Colonic mucosa (tissue), 4 donors: ENCODE data around the gene OR5AU1. TPM values are rescaled to one million over a fixed set of nuclear protein-coding genes. Genes with fewer than 3 reads are reported as not detected.

Source experiments
- DNase-seq: peaks from one replicate; pipeline ENCODE4 v3.0.0-alpha.2; 2020
- H3K27ac ChIP-seq: fragments of 200-600 bp; one replicate; pipeline ENCODE4 v1.8.0; 2021
- H3K27me3 ChIP-seq: fragments of 200-600 bp; one replicate; pipeline ENCODE4 v1.8.0; 2021
- H3K36me3 ChIP-seq: fragments of 200-600 bp; one replicate; pipeline ENCODE4 v1.8.0; 2021
- H3K4me1 ChIP-seq: fragments of 200-600 bp; one replicate; pipeline ENCODE4 v1.8.0; 2021; ENCODE audit warnings: mild to moderate bottlenecking
- H3K4me3 ChIP-seq: fragments of 200-600 bp; one replicate; pipeline ENCODE4 v1.8.0; 2021
- H3K9ac ChIP-seq, 2 donors: one replicate each; pipeline ENCODE4 v1.7.0; 2013; ENCODE audit warnings: control low read depth in 2 of 2, low read depth in 2 of 2, low read length in 2 of 2
- H3K9me3 ChIP-seq: fragments of 200-600 bp; one replicate; pipeline ENCODE4 v1.8.0; 2021
- intact Hi-C: fragments of 100-400 bp; cut with DNase I; formaldehyde crosslinking; loops from one replicate; pipeline ENCODE4 v1.14.1; 2022
- total RNA-seq, 2 donors: library from RNA; stranded (reverse); fragmentation: NEBNext Ultra II Directional in 1 of 2; extraction: Animal tissue kit (Norgen Biotek cat#: 25700) in 1 of 2; gene quantifications; one replicate each; pipeline ENCODE4 v1.2.1, GENCODE V29; 2021
- TF ChIP-seq, protein P1 (sequence below): fragments of 200-600 bp; IDR thresholded peaks from one replicate; pipeline ENCODE4 v1.8.0; 2022; ENCODE audit warnings: antibody characterized with exemption, mild to moderate bottlenecking
- donor health status: healthy.
- donor health status: DM: no; HTN: no; CAD: no.
- donor health status: DM: no; HTN: no; CAD: no.

Gene OR5AU1
- total RNA-seq, 2 donors from 2014 or later: not detected

DNA sequence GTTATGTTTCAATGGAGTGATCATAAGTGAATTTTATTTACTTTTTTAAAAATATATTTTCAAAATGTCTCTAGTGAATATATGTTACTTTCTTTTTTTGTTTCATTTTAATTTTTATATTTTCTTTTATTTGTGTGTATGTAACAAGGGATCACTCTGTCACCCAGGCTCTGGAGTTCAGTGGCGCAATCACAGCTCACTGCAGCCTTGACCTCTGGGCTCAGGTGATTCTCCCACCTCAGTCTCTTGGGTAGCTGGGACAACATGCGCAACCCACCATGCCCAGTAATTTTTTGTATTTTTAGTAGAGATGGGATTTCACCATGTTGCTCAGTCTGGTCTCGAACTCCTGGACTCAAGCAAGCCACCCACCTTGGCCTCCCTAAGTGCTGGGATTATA is 36.9 kb downstream of the OR5AU1 start:
- Histone ChIP-seq H3K4me1 (no peaks in the 10 kb centered on the region), H3K27ac (no peak overlapping the region), H3K4me3 (no peak overlapping the region), H3K36me3 (no peaks in the 10 kb centered on the region), H3K9me3 (no peaks in the 10 kb centered on the region), H3K27me3 (no peaks in the 10 kb centered on the region), H3K9ac (no peak overlapping the region)
- no peak for DNase-seq
- intact Hi-C loops: no loop called here
- TF ChIP-seq, protein P1, sequence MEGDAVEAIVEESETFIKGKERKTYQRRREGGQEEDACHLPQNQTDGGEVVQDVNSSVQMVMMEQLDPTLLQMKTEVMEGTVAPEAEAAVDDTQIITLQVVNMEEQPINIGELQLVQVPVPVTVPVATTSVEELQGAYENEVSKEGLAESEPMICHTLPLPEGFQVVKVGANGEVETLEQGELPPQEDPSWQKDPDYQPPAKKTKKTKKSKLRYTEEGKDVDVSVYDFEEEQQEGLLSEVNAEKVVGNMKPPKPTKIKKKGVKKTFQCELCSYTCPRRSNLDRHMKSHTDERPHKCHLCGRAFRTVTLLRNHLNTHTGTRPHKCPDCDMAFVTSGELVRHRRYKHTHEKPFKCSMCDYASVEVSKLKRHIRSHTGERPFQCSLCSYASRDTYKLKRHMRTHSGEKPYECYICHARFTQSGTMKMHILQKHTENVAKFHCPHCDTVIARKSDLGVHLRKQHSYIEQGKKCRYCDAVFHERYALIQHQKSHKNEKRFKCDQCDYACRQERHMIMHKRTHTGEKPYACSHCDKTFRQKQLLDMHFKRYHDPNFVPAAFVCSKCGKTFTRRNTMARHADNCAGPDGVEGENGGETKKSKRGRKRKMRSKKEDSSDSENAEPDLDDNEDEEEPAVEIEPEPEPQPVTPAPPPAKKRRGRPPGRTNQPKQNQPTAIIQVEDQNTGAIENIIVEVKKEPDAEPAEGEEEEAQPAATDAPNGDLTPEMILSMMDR: no peak

- no peaks in the 10 kb centered on the region for H3K9me3 ChIP-seq
- H3K4me3 ChIP-seq: no peak overlapping the region
- TF ChIP-seq, protein P1: no peak
- intact Hi-C loops: no loop called here
- H3K4me1 ChIP-seq: no peaks in the 10 kb centered on the region
- H3K27me3 ChIP-seq: no peaks in the 10 kb centered on the region
- DNase-seq: no peak
- H3K27ac ChIP-seq: no peak overlapping the region
- no peaks in the 10 kb centered on the region for H3K36me3 ChIP-seq
- H3K9ac ChIP-seq: no peak overlapping the region
These were observed 42.5 kb downstream of the OR5AU1 start for GRCh38 chr14:21113369-21113768.

- Histone ChIP-seq H3K4me1 (peaks cover 2% of the 10 kb centered on the region), H3K9me3 (no peaks in the 10 kb centered on the region), H3K27me3 (no peaks in the 10 kb centered on the region), H3K4me3 (no peak overlapping the region), H3K27ac (no peak overlapping the region), H3K36me3 (no peaks in the 10 kb centered on the region), H3K9ac (no peak overlapping the region)
- no peak for DNase-seq
- intact Hi-C loops: no loop called here
- TF ChIP-seq, protein P1: no peak
These were observed 43.6 kb downstream of the OR5AU1 start for GRCh38 chr14:21112255-21112654.

GRCh38 chr14:21109377-21110138 is 46.3 kb downstream of the OR5AU1 start:
- Histone ChIP-seq H3K36me3 (no peaks in the 10 kb centered on the region), H3K27me3 (no peaks in the 10 kb centered on the region), H3K9me3 (no peaks in the 10 kb centered on the region), H3K4me3 (no peak overlapping the region), H3K9ac (no peak overlapping the region), H3K4me1 (peaks cover 12% of the 10 kb centered on the region), H3K27ac (no peak overlapping the region)
- no peak for DNase-seq
- intact Hi-C loops: loop anchor here (5.0 kb wide), 1 partner anchor 42 kb away; no protein-coding TSS in a partner anchor
- TF ChIP-seq, protein P1: no peak

DNA sequence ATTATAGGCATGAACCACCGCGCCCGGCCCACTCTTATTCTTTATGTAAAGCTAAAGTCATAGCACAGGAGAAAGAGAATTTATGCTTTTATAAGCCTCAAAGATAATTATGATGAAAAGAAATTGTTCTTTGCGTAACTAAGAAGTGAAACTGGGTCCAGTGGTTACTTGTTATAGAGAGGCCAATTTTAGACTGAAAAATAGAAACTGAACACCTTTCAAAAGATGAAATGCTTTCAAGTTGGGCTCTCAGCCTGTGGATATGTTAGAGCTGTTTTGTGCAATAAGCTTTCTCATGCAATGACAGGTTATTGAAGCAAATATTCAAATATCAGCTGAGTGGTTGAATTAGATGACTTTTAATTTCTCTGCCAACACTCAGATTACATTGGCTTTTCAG is 47.1 kb downstream of the OR5AU1 start:
- Histone ChIP-seq H3K36me3 (no peaks in the 10 kb centered on the region), H3K9ac (no peak overlapping the region), H3K27ac (no peak overlapping the region), H3K4me3 (no peak overlapping the region), H3K9me3 (no peaks in the 10 kb centered on the region), H3K4me1 (peaks cover 12% of the 10 kb centered on the region), H3K27me3 (no peaks in the 10 kb centered on the region)
- intact Hi-C loops: loop anchor here (5.0 kb wide), 1 partner anchor 41 kb away; no protein-coding TSS in a partner anchor
- no peak for DNase-seq
- TF ChIP-seq, protein P1: no peak
